CD14-positive monocyte (primary cell): ENCODE measurements around the gene ITPKB. TPM values are rescaled to one million over a fixed set of nuclear protein-coding genes. Genes with fewer than 3 reads are reported as not detected.

Experiments used
- DNase-seq, 3 donors: peaks; one replicate each; pipeline ENCODE4 v3.0.0-alpha.2; 2011 to 2022
- H2AFZ ChIP-seq: 2 replicates; pipeline ENCODE4 v1.6.0; 2012; ENCODE audit warnings: mild to moderate bottlenecking, low read depth, low read length, inconsistent platforms; ENCODE audit not compliant: insufficient read depth, poor library complexity, severe bottlenecking
- H3K27ac ChIP-seq, 2 donors: 1 replicate in 1 of 2; 2 replicates in 1 of 2; pipeline ENCODE4 v1.5.1; 2012 to 2013; ENCODE audit warnings: low read length in 2 of 2, control low read depth in 1 of 2, inconsistent platforms in 1 of 2, low read depth in 1 of 2, mild to moderate bottlenecking in 1 of 2
- H3K27me3 ChIP-seq, 2 donors: one replicate each; pipeline versions ENCODE4 v1.6.0 to v1.6.1; 2011 to 2013; ENCODE audit warnings: low read length in 2 of 2; ENCODE audit not compliant: control insufficient read depth in 2 of 2, insufficient read depth in 2 of 2
- H3K36me3 ChIP-seq, 2 donors: replicated peaks in 1 of 2; 1 replicate in 1 of 2; 2 replicates in 1 of 2; pipeline versions ENCODE4 v1.5.1 to v1.6.1; 2012 to 2013; ENCODE audit warnings: low read length in 2 of 2, control low read depth in 1 of 2, inconsistent platforms in 1 of 2, mild to moderate bottlenecking in 1 of 2; ENCODE audit not compliant: insufficient read depth in 2 of 2, control insufficient read depth in 1 of 2
- H3K4me1 ChIP-seq, 2 donors: 1 replicate in 1 of 2; 2 replicates in 1 of 2; pipeline versions ENCODE4 v1.5.1 to v1.6.1; 2012 to 2013; ENCODE audit warnings: low read length in 2 of 2, control low read depth in 1 of 2, inconsistent platforms in 1 of 2, mild to moderate bottlenecking in 1 of 2, moderate library complexity in 1 of 2; ENCODE audit not compliant: insufficient read depth in 2 of 2, control insufficient read depth in 1 of 2
- H3K4me2 ChIP-seq: replicated peaks from 2 replicates; pipeline ENCODE3; 2012; ENCODE audit warnings: low read length, moderate library complexity, mild to moderate bottlenecking; ENCODE audit not compliant: poor library complexity, severe bottlenecking; ENCODE audit errors: extremely low read depth
- H3K4me3 ChIP-seq, 3 experiments: fragments of 200-600 bp in 1 of 3; sonication (generic) in 1 of 3; replicated peaks in 1 of 3; 1 replicate in 2 of 3; 2 replicates in 1 of 3; pipeline ENCODE4 v1.5.1; 2011 to 2013; ENCODE audit warnings: low read length in 3 of 3, mild to moderate bottlenecking in 3 of 3, control low read depth in 2 of 3, low read depth in 2 of 3, inconsistent platforms in 1 of 3, moderate library complexity in 1 of 3
- H3K79me2 ChIP-seq: 2 replicates; pipeline ENCODE4 v1.6.0; 2012; ENCODE audit warnings: mild to moderate bottlenecking, control low read depth, inconsistent platforms, low read length, moderate library complexity; ENCODE audit not compliant: insufficient read depth
- H3K9ac ChIP-seq: 2 replicates; pipeline ENCODE4 v1.6.0; 2017; ENCODE audit warnings: low read length, mild to moderate bottlenecking; ENCODE audit not compliant: insufficient read depth, poor library complexity, severe bottlenecking
- H3K9me3 ChIP-seq, 2 donors: replicated peaks in 1 of 2; 1 replicate in 1 of 2; 2 replicates in 1 of 2; pipeline versions ENCODE4 v1.5.1 to v1.6.1; 2012 to 2013; ENCODE audit warnings: low read length in 2 of 2, control low read depth in 1 of 2; ENCODE audit not compliant: control insufficient read depth in 1 of 2, insufficient read depth in 1 of 2
- H4K20me1 ChIP-seq: 2 replicates; pipeline ENCODE4 v1.6.0; 2012; ENCODE audit warnings: mild to moderate bottlenecking, low read length, control low read depth, moderate library complexity; ENCODE audit not compliant: insufficient read depth
- H3K27ac Mint-ChIP-seq, 7 donors: one replicate each; pipeline ENCODE4 v1.8.0; 2020; ENCODE audit warnings: mild to moderate bottlenecking in 7 of 7, mixed read lengths in 7 of 7, moderate library complexity in 6 of 7, inconsistent platforms in 2 of 7
- H3K27me3 Mint-ChIP-seq, 3 donors: one replicate each; pipeline ENCODE4 v1.8.0; 2021 to 2022; ENCODE audit warnings: low read depth in 3 of 3, mild to moderate bottlenecking in 3 of 3, mixed read lengths in 3 of 3, moderate library complexity in 3 of 3, inconsistent platforms in 1 of 3
- H3K36me3 Mint-ChIP-seq, 2 donors: one replicate each; pipeline ENCODE4 v1.8.0; 2020; ENCODE audit warnings: mixed read lengths in 2 of 2, inconsistent platforms in 1 of 2, mild to moderate bottlenecking in 1 of 2
- H3K4me1 Mint-ChIP-seq: one replicate; pipeline ENCODE4 v1.8.0; 2020; ENCODE audit warnings: mild to moderate bottlenecking, mixed read lengths
- H3K4me3 Mint-ChIP-seq, 2 donors: one replicate each; pipeline ENCODE4 v1.8.0; 2020; ENCODE audit warnings: mild to moderate bottlenecking in 2 of 2, mixed read lengths in 2 of 2, moderate library complexity in 1 of 2
- H3K9me3 Mint-ChIP-seq, 7 donors: one replicate each; pipeline ENCODE4 v1.8.0; 2020 to 2022; ENCODE audit warnings: mixed read lengths in 7 of 7, mild to moderate bottlenecking in 6 of 7, moderate library complexity in 6 of 7, inconsistent platforms in 2 of 7
- CTCF ChIP-seq: fragments of 200-600 bp; IDR thresholded peaks from one replicate; pipeline ENCODE4 v1.8.0; 2022; ENCODE audit warnings: antibody characterized with exemption, mild to moderate bottlenecking
- WGBS: methylation state at CpG from one replicate; pipeline ENCODE4 v1.1.5; 2013; ENCODE audit warnings: missing lambda C conversion rate; ENCODE audit not compliant: insufficient coverage; 5-methylcytosine and 5-hydroxymethylcytosine counted together
- intact Hi-C, 2 donors: fragments of 100-400 bp; cut with micrococcal nuclease; formaldehyde crosslinking; loops; one replicate each; pipeline versions ENCODE4 v1.15.0 to v1.15.1; 2023
- polyA plus RNA-seq, 3 donors: library from polyadenylated mRNA; depleted of rRNA in 1 of 3; unstranded in 2 of 3; stranded (reverse) in 1 of 3; fragments of 300-500 nt in 2 of 3; fragments of >200 nt in 1 of 3; fragmentation: Illumina TruSeq in 2 of 3; gene quantifications; 1 replicate in 2 of 3; 2 replicates in 1 of 3; pipeline ENCODE4 v1.2.3, GENCODE V29; 2012 to 2021

Gene ITPKB
- polyA plus RNA-seq, 3 donors: 7.3 to 14.4 (median 10.2) TPM

- H3K4me2 ChIP-seq: peak overlapping the region; percentile 57
- peaks cover 34 to 35% of the 10 kb centered on the region in 2 donors for H3K4me1 ChIP-seq
- intact Hi-C loops: loop anchor here in 1 of 2 donors (5.0 kb wide), 1 partner anchor 34 kb away; no protein-coding TSS in a partner anchor
- no peaks in the 10 kb centered on the region for H3K9me3 Mint-ChIP-seq
- H3K9ac ChIP-seq: peak overlapping the region; percentile 47
- H3K79me2 ChIP-seq: no peaks in the 10 kb centered on the region
- peak; percentile 68 to 86 (median 72) for DNase-seq
- peak overlapping the region in 1 of 3 experiments; percentile 20 for H3K4me3 ChIP-seq
- peak overlapping the region; percentile 60 to 86 for H3K4me3 Mint-ChIP-seq
- peak overlapping the region; percentile 77 to 87 for H3K27ac ChIP-seq
- no peaks in the 10 kb centered on the region for H3K9me3 ChIP-seq
- peak overlapping the region; percentile 89 to 98 (median 95) for H3K27ac Mint-ChIP-seq
- H2AFZ ChIP-seq: peak overlapping the region; percentile 27
- peaks cover 35% of the 10 kb centered on the region for H3K4me1 Mint-ChIP-seq
- peaks cover 69 to 74% of the 10 kb centered on the region in 2 donors for H3K36me3 ChIP-seq
- H4K20me1 ChIP-seq: no peaks in the 10 kb centered on the region
- no peaks in the 10 kb centered on the region for H3K27me3 Mint-ChIP-seq
- H3K36me3 Mint-ChIP-seq: peaks cover 72 to 85% of the 10 kb centered on the region in 2 donors
- TF ChIP-seq CTCF: no peak
- WGBS: 0% methylated on average over 6 of the region's 9 CpGs
- no peaks in the 10 kb centered on the region for H3K27me3 ChIP-seq
Measured at GRCh38 chr1:226643177-226643576, 95.9 kb downstream of the ITPKB start.

- Histone ChIP-seq H3K4me3 (no peak overlapping the region), H3K4me1 (peaks cover 34 to 35% of the 10 kb centered on the region in 2 donors)
Measured at GRCh38 chr1:226642421-226642820, 96.7 kb downstream of the ITPKB start.

More at GRCh38 chr1:226642421-226642820, 96.7 kb downstream of the ITPKB start:
- H3K79me2 ChIP-seq: no peaks in the 10 kb centered on the region
- H2AFZ ChIP-seq: no peak overlapping the region
- WGBS: 78% methylated on average over 8 of the region's 8 CpGs
- H3K27ac Mint-ChIP-seq: peak overlapping the region; percentile 35 to 98 (median 93)
- H3K4me2 ChIP-seq: no peak overlapping the region
- H3K4me1 Mint-ChIP-seq: peaks cover 35% of the 10 kb centered on the region
- no peak overlapping the region for H3K4me3 Mint-ChIP-seq
- DNase-seq: no peak
- no peak for TF ChIP-seq CTCF
- no peaks in the 10 kb centered on the region for H3K27me3 Mint-ChIP-seq
- no peaks in the 10 kb centered on the region for H3K27me3 ChIP-seq
- peak overlapping the region; percentile 77 to 87 for H3K27ac ChIP-seq
- no peaks in the 10 kb centered on the region for H3K9me3 ChIP-seq
- H3K9me3 Mint-ChIP-seq: no peaks in the 10 kb centered on the region
- peaks cover 67 to 83% of the 10 kb centered on the region in 2 donors for H3K36me3 Mint-ChIP-seq
- intact Hi-C loops: loop anchor here in 1 of 2 donors (5.0 kb wide), 1 partner anchor 35 kb away; no protein-coding TSS in a partner anchor
- peaks cover 69 to 74% of the 10 kb centered on the region in 2 donors for H3K36me3 ChIP-seq
- H4K20me1 ChIP-seq: no peaks in the 10 kb centered on the region
- peak overlapping the region; percentile 47 for H3K9ac ChIP-seq
